Lung (tissue), 13 donors: ENCODE measurements around the gene MINDY2. TPM values are rescaled to one million over a fixed set of nuclear protein-coding genes. Genes with fewer than 3 reads are reported as not detected.

Source experiments
- ATAC-seq: fragments of 200-7000 bp; cut with Tn5 transposase; one replicate; pipeline ENCODE4 v1.9.1; 2020; ENCODE audit warnings: moderate number of reproducible peaks; ENCODE audit not compliant: insufficient read depth, low FRiP score
- DNase-seq, 3 donors: peaks; one replicate each; pipeline ENCODE4 v3.0.0-alpha.2; 2013 to 2017
- H3K27ac ChIP-seq, 2 donors: one replicate each; pipeline ENCODE4 v1.5.1; 2013; ENCODE audit warnings: mild to moderate bottlenecking in 2 of 2, moderate library complexity in 2 of 2, control low read depth in 1 of 2, inconsistent platforms in 1 of 2, low read depth in 1 of 2, low read length in 1 of 2
- H3K27me3 ChIP-seq, 3 donors: one replicate each; pipeline ENCODE4 v1.5.1; 2013; ENCODE audit warnings: low read length in 2 of 3; ENCODE audit not compliant: control insufficient read depth in 3 of 3, insufficient read depth in 3 of 3
- H3K36me3 ChIP-seq, 4 donors: one replicate each; pipeline ENCODE4 v1.5.1; 2013; ENCODE audit warnings: low read length in 4 of 4, mild to moderate bottlenecking in 1 of 4, moderate library complexity in 1 of 4; ENCODE audit not compliant: control insufficient read depth in 4 of 4, insufficient read depth in 4 of 4
- H3K4me1 ChIP-seq, 5 donors: one replicate each; pipeline ENCODE4 v1.5.1; 2013; ENCODE audit warnings: low read length in 5 of 5, mild to moderate bottlenecking in 2 of 5, moderate library complexity in 1 of 5; ENCODE audit not compliant: control insufficient read depth in 5 of 5, insufficient read depth in 5 of 5
- H3K4me3 ChIP-seq: one replicate; pipeline ENCODE4 v1.5.1; 2013; ENCODE audit warnings: mild to moderate bottlenecking, control low read depth, moderate library complexity
- H3K9ac ChIP-seq, 2 donors: one replicate each; pipeline ENCODE4 v1.5.1; 2013; ENCODE audit warnings: low read length in 2 of 2, control low read depth in 1 of 2; ENCODE audit not compliant: insufficient read depth in 1 of 2
- H3K9me3 ChIP-seq, 4 donors: one replicate each; pipeline ENCODE4 v1.5.1; 2013; ENCODE audit warnings: low read length in 3 of 4, mild to moderate bottlenecking in 1 of 4, moderate library complexity in 1 of 4; ENCODE audit not compliant: control insufficient read depth in 4 of 4, insufficient read depth in 3 of 4
- WGBS, 2 donors: extraction: QIAGEN DNeasy Blood & Tissue Kit; methylation state at CpG; one replicate each; pipeline ENCODE4 v1.1.7; 2013; 5-methylcytosine and 5-hydroxymethylcytosine counted together
- polyA plus RNA-seq, 2 donors: library from polyadenylated mRNA; stranded (reverse); fragments of 200-250 nt; gene quantifications; one replicate each; pipeline ENCODE4 v1.2.1, GENCODE V29; 2013
- small RNA-seq: library from RNA; depleted of rRNA; stranded (forward); fragments of <200 nt; gene quantifications from one replicate; pipeline ENCODE3, GENCODE V24; 2014; ENCODE audit warnings: low replicate concordance
- total RNA-seq, 2 donors: library from RNA; depleted of rRNA in 1 of 2; stranded (reverse); fragments of >200 nt in 1 of 2; gene quantifications; one replicate each; pipeline ENCODE4 v1.2.1, GENCODE V29; 2014 to 2021
- TF ChIP-seq, protein P1 (sequence below): IDR thresholded peaks from 2 replicates; pipeline ENCODE4 v1.5.1; 2012; ENCODE audit warnings: mild to moderate bottlenecking; ENCODE audit errors: control extremely low read depth, extremely low read depth
- donor health status: control.
- donor health status: control.
- donor health status: Bipolar disorder and iron deficiency.
- donor health status: healthy.
- donor health status: DM: yes; HTN: yes; CAD: no.

The MINDY2 gene
- total and polyA plus RNA-seq, 4 donors: 4.1 to 37.9 (median 15.3) TPM

DNA sequence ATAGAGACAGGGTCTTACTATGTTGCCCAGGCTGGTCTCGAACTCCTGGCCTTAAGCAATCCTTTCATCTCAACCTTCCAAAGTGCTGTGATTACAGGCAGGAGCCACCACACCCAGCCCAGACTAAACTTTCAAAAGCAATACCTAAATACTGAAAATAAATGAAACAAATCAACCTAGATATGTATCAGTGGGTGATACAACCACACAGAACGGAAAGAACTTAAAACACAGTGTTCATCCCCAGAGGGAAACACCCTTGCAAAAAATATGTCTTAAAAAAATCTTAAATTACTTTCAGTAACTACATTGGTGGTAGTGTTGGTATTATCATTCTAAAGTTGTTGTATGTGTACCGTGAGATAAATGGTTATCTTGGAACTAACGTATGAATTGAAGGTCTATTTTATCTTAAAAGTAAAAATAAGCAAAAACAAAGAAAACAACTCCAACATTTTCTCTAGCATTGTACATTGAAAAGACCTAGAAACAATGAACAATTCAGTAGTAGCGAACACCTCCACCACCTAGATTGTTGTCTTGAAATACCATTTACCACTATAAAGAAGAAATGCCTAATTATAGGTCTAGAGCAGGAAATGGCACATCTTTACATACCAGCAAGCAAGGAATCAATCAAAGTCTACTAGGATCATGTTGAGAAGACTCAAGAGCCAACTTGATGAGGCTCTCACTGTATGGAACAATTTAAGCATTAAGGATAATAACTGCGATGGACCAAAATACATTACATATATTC, 137.6 kb downstream of the MINDY2 start:
- no peak overlapping the region for H3K27ac ChIP-seq
- no peak for DNase-seq
- no peak for ATAC-seq
- 94 to 97% methylated on average over 6 of the region's 6 CpGs for WGBS, 2 donors
- no peaks in the 10 kb centered on the region for H3K9me3 ChIP-seq
- H3K27me3 ChIP-seq: no peaks in the 10 kb centered on the region
- H3K4me1 ChIP-seq: peaks cover 0 to 4% (median 0%) of the 10 kb centered on the region in 5 donors
- no peak overlapping the region for H3K4me3 ChIP-seq
- TF ChIP-seq, protein P1, sequence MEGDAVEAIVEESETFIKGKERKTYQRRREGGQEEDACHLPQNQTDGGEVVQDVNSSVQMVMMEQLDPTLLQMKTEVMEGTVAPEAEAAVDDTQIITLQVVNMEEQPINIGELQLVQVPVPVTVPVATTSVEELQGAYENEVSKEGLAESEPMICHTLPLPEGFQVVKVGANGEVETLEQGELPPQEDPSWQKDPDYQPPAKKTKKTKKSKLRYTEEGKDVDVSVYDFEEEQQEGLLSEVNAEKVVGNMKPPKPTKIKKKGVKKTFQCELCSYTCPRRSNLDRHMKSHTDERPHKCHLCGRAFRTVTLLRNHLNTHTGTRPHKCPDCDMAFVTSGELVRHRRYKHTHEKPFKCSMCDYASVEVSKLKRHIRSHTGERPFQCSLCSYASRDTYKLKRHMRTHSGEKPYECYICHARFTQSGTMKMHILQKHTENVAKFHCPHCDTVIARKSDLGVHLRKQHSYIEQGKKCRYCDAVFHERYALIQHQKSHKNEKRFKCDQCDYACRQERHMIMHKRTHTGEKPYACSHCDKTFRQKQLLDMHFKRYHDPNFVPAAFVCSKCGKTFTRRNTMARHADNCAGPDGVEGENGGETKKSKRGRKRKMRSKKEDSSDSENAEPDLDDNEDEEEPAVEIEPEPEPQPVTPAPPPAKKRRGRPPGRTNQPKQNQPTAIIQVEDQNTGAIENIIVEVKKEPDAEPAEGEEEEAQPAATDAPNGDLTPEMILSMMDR: no peak
- H3K36me3 ChIP-seq: peaks cover 3 to 21% (median 16%) of the 10 kb centered on the region in 4 donors
- no peak overlapping the region for H3K9ac ChIP-seq

DNA sequence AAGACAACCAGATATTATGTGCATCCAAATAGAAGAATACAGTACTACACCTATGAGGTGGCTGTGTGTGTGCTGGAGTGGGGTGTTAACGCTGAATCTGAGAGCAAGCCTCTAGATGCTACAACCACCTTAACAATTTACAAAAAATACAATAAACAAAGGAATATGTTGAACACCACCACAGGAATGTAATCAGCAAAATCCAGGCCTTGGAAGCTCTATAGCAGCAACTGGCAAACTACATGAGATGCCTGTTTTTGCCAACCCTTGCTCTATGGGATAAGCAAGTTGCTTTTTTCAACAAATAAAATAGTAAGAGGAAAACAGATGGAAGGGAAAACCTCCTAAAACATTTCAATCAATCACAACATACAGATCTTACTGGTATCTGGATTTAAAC, 138.5 kb downstream of the MINDY2 start:
- Histone ChIP-seq H3K27me3 (no peaks in the 10 kb centered on the region), H3K4me1 (peaks cover 0 to 4% (median 0%) of the 10 kb centered on the region in 5 donors), H3K9me3 (no peaks in the 10 kb centered on the region), H3K9ac (no peak overlapping the region), H3K36me3 (peaks cover 3 to 24% (median 17%) of the 10 kb centered on the region in 4 donors), H3K27ac (no peak overlapping the region), H3K4me3 (no peak overlapping the region)
- 94 to 96% methylated on average over 1 of the region's 1 CpG for WGBS, 2 donors
- no peak for ATAC-seq
- TF ChIP-seq, protein P1: no peak
- DNase-seq: no peak

DNA sequence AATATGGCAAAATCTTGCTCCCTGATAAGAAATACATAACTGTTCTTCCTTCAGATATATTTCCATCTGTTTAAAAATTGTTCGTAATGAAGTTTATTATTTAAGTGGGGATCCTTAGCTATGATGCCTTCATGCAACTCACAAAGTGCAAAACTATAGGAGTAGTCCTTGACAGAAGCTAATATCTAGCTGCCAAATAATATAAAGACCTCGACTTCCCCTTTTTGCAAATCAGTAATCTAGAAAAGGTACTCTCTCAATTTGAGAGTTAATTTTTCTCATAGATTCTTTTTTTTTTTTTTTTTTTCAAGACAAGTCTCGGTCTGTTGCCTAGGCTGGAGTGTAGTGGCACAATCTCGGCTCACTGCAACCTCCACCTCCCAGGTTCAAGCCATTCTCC, 139.4 kb downstream of the MINDY2 start:
- Histone ChIP-seq H3K4me1 (peaks cover 0 to 4% (median 0%) of the 10 kb centered on the region in 5 donors), H3K4me3 (no peak overlapping the region), H3K27ac (no peak overlapping the region), H3K36me3 (peaks cover 6 to 29% (median 17%) of the 10 kb centered on the region in 4 donors), H3K9ac (no peak overlapping the region), H3K9me3 (no peaks in the 10 kb centered on the region), H3K27me3 (no peaks in the 10 kb centered on the region)
- ATAC-seq (no peak), DNase-seq (no peak)
- TF ChIP-seq, protein P1: no peak
- 92 to 94% methylated on average over 4 of the region's 4 CpGs for WGBS, 2 donors

Small RNA genes lying within 50 kb of the gene (small RNA-seq; reads per million reads assigned to genes)
- not detected for gene RF00012
- not detected for gene ZNF444P1

Other genes starting within 250 kb of the MINDY2 start
- 100 to 1,000 TPM; 104 to 274 TPM for gene ADAM10, start 21.6 kb upstream of the MINDY2 start, total RNA-seq
- 10 to 100 TPM in 1 of 2 donors, 1 to 10 TPM in 1; 9.7 to 73.7 TPM for gene ADAM10, start 21.6 kb upstream of the MINDY2 start, polyA plus RNA-seq
- 100 to 1,000 TPM in 1 of 2 donors, 10 to 100 TPM in 1; 72.7 to 164 TPM for gene SLTM, start 162.4 kb downstream of the MINDY2 start, total RNA-seq
- gene SLTM, start 162.4 kb downstream of the MINDY2 start, polyA plus RNA-seq: 10 to 100 TPM; 46.0 to 62.1 TPM
- 10 to 100 TPM; 28.5 to 52.0 TPM for gene RNF111, start 216.4 kb downstream of the MINDY2 start, total RNA-seq
- gene RNF111, start 216.4 kb downstream of the MINDY2 start, polyA plus RNA-seq: 10 to 100 TPM in 1 of 2 donors, 1 to 10 TPM in 1; 8.7 to 10.5 TPM